Endothelial cell of umbilical vein (primary cell): ENCODE measurements around the gene CSNK1A1. TPM values are rescaled to one million over a fixed set of nuclear protein-coding genes. Genes with fewer than 3 reads are reported as not detected.

Experiments
- BruUV-seq: library from RNA; stranded (reverse); fragments of 400-500 nt; replicated peaks from 2 replicates; lab custom pipeline; 2021; lab: Mats Ljungman, UMichigan
- CTCF ChIA-PET: fragments of 300-600, 350-600 bp; sonication (Branson Sonifier 250); formaldehyde crosslinking; loops from one replicate; lab custom pipeline; 2021; ENCODE audit warnings: antibody characterized with exemption, inconsistent platforms; lab: Charles Lee
- POLR2A ChIA-PET: fragments of 300-600, 350-600 bp; sonication (Branson Sonifier 250); formaldehyde crosslinking; loops from one replicate; lab custom pipeline; 2021; ENCODE audit warnings: antibody characterized with exemption, inconsistent platforms; lab: Charles Lee
- DNase-seq: peaks from one replicate; pipeline ENCODE4 v3.0.0-alpha.2; 2011; ENCODE audit warnings: low read depth, low spot score
- FAIRE-seq: peaks from 2 replicates; lab custom pipeline; 2011; peaks lifted over from hg19 to GRCh38; lab: Jason Lieb, UNC
- H2AFZ ChIP-seq: 2 replicates; pipeline ENCODE4 v1.6.0; 2012; ENCODE audit warnings: low read depth, low read length, control low read depth, inconsistent platforms
- H3K27ac ChIP-seq: 2 replicates; pipeline ENCODE4 v1.5.1; 2011; ENCODE audit warnings: low read depth, mild to moderate bottlenecking, control low read depth, low read length, moderate library complexity; ENCODE audit not compliant: insufficient read depth
- H3K27me3 ChIP-seq, 2 experiments: 2 replicates each; pipeline versions ENCODE4 v1.6.0 to v1.6.1; 2011; ENCODE audit warnings: low read length in 2 of 2, mixed read lengths in 1 of 2; ENCODE audit not compliant: control insufficient read depth in 2 of 2, insufficient read depth in 2 of 2
- H3K36me3 ChIP-seq, 2 experiments: 2 replicates in 1 of 2; 3 replicates in 1 of 2; pipeline ENCODE4 v1.5.1; 2011; ENCODE audit warnings: low read length in 2 of 2, mild to moderate bottlenecking in 1 of 2, moderate library complexity in 1 of 2; ENCODE audit not compliant: control insufficient read depth in 2 of 2, insufficient read depth in 2 of 2; ENCODE audit errors: extremely low read depth in 1 of 2
- H3K4me1 ChIP-seq: 3 replicates; pipeline ENCODE4 v1.5.1; 2011; ENCODE audit warnings: mild to moderate bottlenecking, low read length; ENCODE audit not compliant: control insufficient read depth, insufficient read depth; ENCODE audit errors: extremely low read depth
- H3K4me2 ChIP-seq: 2 replicates; pipeline ENCODE4 v1.6.1; 2011; ENCODE audit warnings: low read length, control low read depth, mixed read lengths; ENCODE audit not compliant: insufficient read depth
- H3K4me3 ChIP-seq, 3 experiments: fragments of 200-600 bp in 1 of 3; sonication (generic), shearing (Covaris generic) in 1 of 3; replicated peaks in 1 of 3; 2 replicates each; pipeline ENCODE4 v1.5.1; 2011 to 2016; ENCODE audit warnings: control low read depth in 3 of 3, low read length in 3 of 3, mild to moderate bottlenecking in 2 of 3, inconsistent platforms in 1 of 3, low read depth in 1 of 3, moderate library complexity in 1 of 3; ENCODE audit not compliant: insufficient read depth in 1 of 3
- H3K79me2 ChIP-seq: 2 replicates; pipeline ENCODE4 v1.6.0; 2012; ENCODE audit warnings: low read length, inconsistent platforms; ENCODE audit not compliant: control insufficient read depth, insufficient read depth
- H3K9ac ChIP-seq: replicated peaks from 2 replicates; pipeline ENCODE3; 2011; ENCODE audit warnings: low read length, control low read depth; ENCODE audit not compliant: insufficient read depth; ENCODE audit errors: extremely low read depth
- H3K9me1 ChIP-seq: replicated peaks from 3 replicates; pipeline ENCODE4 v1.6.0; 2011; ENCODE audit warnings: mild to moderate bottlenecking, low read length; ENCODE audit not compliant: control insufficient read depth, insufficient read depth; ENCODE audit errors: extremely low read depth
- H3K9me3 ChIP-seq: replicated peaks from 2 replicates; pipeline ENCODE4 v1.5.1; 2012; ENCODE audit warnings: low read length, inconsistent platforms; ENCODE audit not compliant: control insufficient read depth, insufficient read depth
- H4K20me1 ChIP-seq: replicated peaks from 2 replicates; pipeline ENCODE3; 2011; ENCODE audit warnings: mild to moderate bottlenecking, low read length; ENCODE audit not compliant: control insufficient read depth, insufficient read depth; ENCODE audit errors: extremely low read depth
- EZH2 ChIP-seq: IDR thresholded peaks from 2 replicates; pipeline ENCODE4 v1.6.1; 2012; ENCODE audit warnings: borderline replicate concordance, low read depth, mild to moderate bottlenecking, moderate library complexity, low read length, inconsistent platforms; ENCODE audit not compliant: severe bottlenecking
- FOS ChIP-seq: IDR thresholded peaks from 2 replicates; pipeline ENCODE4 v1.6.1; 2011; ENCODE audit warnings: mild to moderate bottlenecking, low read length, moderate library complexity, borderline replicate concordance; ENCODE audit not compliant: insufficient read depth
- GATA2 ChIP-seq: IDR thresholded peaks from 2 replicates; pipeline ENCODE4 v1.7.0; 2011; ENCODE audit warnings: low read depth, mild to moderate bottlenecking, moderate library complexity, mixed read lengths, low read length; ENCODE audit not compliant: insufficient read length, insufficient read depth
- JUN ChIP-seq: IDR thresholded peaks from 2 replicates; pipeline ENCODE4 v1.6.1; 2011; ENCODE audit warnings: borderline replicate concordance, low read depth; ENCODE audit not compliant: insufficient read length, insufficient read depth
- MYC ChIP-seq: IDR thresholded peaks from one replicate; pipeline ENCODE4 v1.6.1; 2011; ENCODE audit warnings: mild to moderate bottlenecking, low read depth, low read length
- POLR2A ChIP-seq: IDR thresholded peaks from 2 replicates; pipeline ENCODE4 v1.6.1; 2012; ENCODE audit warnings: low read depth, mild to moderate bottlenecking, control low read depth, low read length
- POLR2AphosphoS5 ChIP-seq: IDR thresholded peaks from 2 replicates; pipeline ENCODE4 v1.6.1; 2012; ENCODE audit warnings: low read depth, mild to moderate bottlenecking, control low read depth, low read length, moderate library complexity; ENCODE audit not compliant: insufficient read depth
- dilution Hi-C: fragments of 300-500 bp; cut with MboI; formaldehyde crosslinking; loops from one replicate; pipeline ENCODE4 v1.15.0; 2019; ENCODE audit warnings: low sequenced_read_pairs; ENCODE audit not compliant: extremely low pct_ligation_motif_present
- intact Hi-C: fragments of 100-400 bp; cut with micrococcal nuclease; formaldehyde crosslinking; loops from one replicate; pipeline ENCODE4 v1.10.0; 2022
- polyA plus RNA-seq, 4 experiments: library from polyadenylated mRNA; depleted of rRNA in 3 of 4; stranded (reverse) in 3 of 4; unstranded in 1 of 4; fragments of >200 nt; gene quantifications; 2 replicates each; pipeline versions ENCODE4 v1.2.1 to v1.2.3, GENCODE V29; 2011 to 2012; ENCODE audit warnings: missing spikeins in 1 of 4
- total RNA-seq: library from RNA; stranded (reverse); gene quantifications from 2 replicates; pipeline ENCODE4 v1.2.3, GENCODE V29; 2021
- TF ChIP-seq, protein P1 (sequence below), 2 donors: IDR thresholded peaks; 1 replicate in 1 of 2; 2 replicates in 1 of 2; pipeline ENCODE4 v1.5.1; 2011; ENCODE audit warnings: low read length in 2 of 2, mild to moderate bottlenecking in 2 of 2, moderate library complexity in 2 of 2, control low read depth in 1 of 2, inconsistent platforms in 1 of 2, low read depth in 1 of 2; ENCODE audit not compliant: insufficient read depth in 1 of 2; ENCODE audit errors: extremely low read depth in 1 of 2
- TF ChIP-seq, protein P2 (sequence below): IDR thresholded peaks from 2 replicates; pipeline ENCODE4 v1.6.1; 2011; ENCODE audit not compliant: insufficient read depth, insufficient read length

The CSNK1A1 gene
- total and polyA plus RNA-seq, 2 donors (not counting 3 experiments of a cell fraction or from before 2014, with no cell fraction given), result 74.1 to 253 TPM

GRCh38 chr5:149518620-149519019 lies 32.6 kb downstream of the CSNK1A1 start:
- peaks cover 15% of the 10 kb centered on the region for H4K20me1 ChIP-seq
- no peaks in the 10 kb centered on the region for H3K9me3 ChIP-seq
- no peaks in the 10 kb centered on the region for H3K27me3 ChIP-seq
- no peak overlapping the region for H3K9ac ChIP-seq
- ChIA-PET CTCF (interaction anchor here (0.6 to 3.6 kb wide), 16 partner anchors 10 to 306 kb away, joined by 3 to 21 read pairs (median 4); no protein-coding TSS in a partner anchor), POLR2A (no interaction called here)
- no peak overlapping the region for H3K4me2 ChIP-seq
- H3K79me2 ChIP-seq, result peaks cover 99% of the 10 kb centered on the region
- dilution Hi-C loops (no loop called here), intact Hi-C loops (no loop called here)
- no peaks in the 10 kb centered on the region for H3K9me1 ChIP-seq
- no TSS peak for BruUV-seq
- DNase-seq (no peak), FAIRE-seq (no peak)
- H3K36me3 ChIP-seq, result peaks cover 4 to 19% of the 10 kb centered on the region in 2 experiments
- H3K27ac ChIP-seq, result no peak overlapping the region
- no peak overlapping the region for H3K4me3 ChIP-seq
- TF ChIP-seq FOS (no peak), POLR2A (no peak), POLR2AphosphoS5 (no peak), GATA2 (no peak), JUN (no peak), EZH2 (no peak), MYC (no peak)
- TF ChIP-seq, protein P1, sequence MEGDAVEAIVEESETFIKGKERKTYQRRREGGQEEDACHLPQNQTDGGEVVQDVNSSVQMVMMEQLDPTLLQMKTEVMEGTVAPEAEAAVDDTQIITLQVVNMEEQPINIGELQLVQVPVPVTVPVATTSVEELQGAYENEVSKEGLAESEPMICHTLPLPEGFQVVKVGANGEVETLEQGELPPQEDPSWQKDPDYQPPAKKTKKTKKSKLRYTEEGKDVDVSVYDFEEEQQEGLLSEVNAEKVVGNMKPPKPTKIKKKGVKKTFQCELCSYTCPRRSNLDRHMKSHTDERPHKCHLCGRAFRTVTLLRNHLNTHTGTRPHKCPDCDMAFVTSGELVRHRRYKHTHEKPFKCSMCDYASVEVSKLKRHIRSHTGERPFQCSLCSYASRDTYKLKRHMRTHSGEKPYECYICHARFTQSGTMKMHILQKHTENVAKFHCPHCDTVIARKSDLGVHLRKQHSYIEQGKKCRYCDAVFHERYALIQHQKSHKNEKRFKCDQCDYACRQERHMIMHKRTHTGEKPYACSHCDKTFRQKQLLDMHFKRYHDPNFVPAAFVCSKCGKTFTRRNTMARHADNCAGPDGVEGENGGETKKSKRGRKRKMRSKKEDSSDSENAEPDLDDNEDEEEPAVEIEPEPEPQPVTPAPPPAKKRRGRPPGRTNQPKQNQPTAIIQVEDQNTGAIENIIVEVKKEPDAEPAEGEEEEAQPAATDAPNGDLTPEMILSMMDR (IDR thresholded peaks at IDR 0.05; ENCODE audit: extremely low read depth in 1 of 2, insufficient read depth in 1 of 2, low read depth in 1 of 2, low read length in 2 of 2), result no peak
- TF ChIP-seq, protein P2, sequence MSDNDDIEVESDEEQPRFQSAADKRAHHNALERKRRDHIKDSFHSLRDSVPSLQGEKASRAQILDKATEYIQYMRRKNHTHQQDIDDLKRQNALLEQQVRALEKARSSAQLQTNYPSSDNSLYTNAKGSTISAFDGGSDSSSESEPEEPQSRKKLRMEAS, result no peak
- H2AFZ ChIP-seq, result no peak overlapping the region
- H3K4me1 ChIP-seq, result peaks cover 28% of the 10 kb centered on the region
